ENCODE measurements around the gene ZBTB16.

- TF ChIP-seq EZH2 (IDR thresholded peaks at IDR 0.05), result no peak
- TF ChIP-seq POLR2AphosphoS5 (IDR thresholded peaks at IDR 0.05; ENCODE audit: borderline replicate concordance, low read depth, low read length), result no peak
- TF ChIP-seq FOXP2 (optimal IDR thresholded peaks at IDR 0.05; ENCODE audit: control extremely low read depth, extremely low read length, insufficient read depth), result no peak
Observed at GRCh38 chr11:114164546-114164945, 105.0 kb downstream of the ZBTB16 start.
